GM23338 (cell line): ENCODE measurements around the gene NCKIPSD. TPM values are rescaled to one million over a fixed set of nuclear protein-coding genes. Genes with fewer than 3 reads are reported as not detected.

ENCODE experiments used
- ATAC-seq: fragments of 200-7000 bp; cut with Tn5 transposase; 3 replicates; pipeline ENCODE4 v1.9.1; 2020
- DNase-seq: peaks from one replicate; pipeline ENCODE4 v3.0.0-alpha.2; 2015; ENCODE audit warnings: low spot score
- H2AFZ ChIP-seq: fragments of 200-600 bp; sonication (generic); 2 replicates; pipeline ENCODE4 v1.8.0; 2016; ENCODE audit warnings: antibody characterized with exemption, mild to moderate bottlenecking, moderate library complexity
- H3F3A ChIP-seq: fragments of 200-600 bp; sonication (generic); replicated peaks from 2 replicates; pipeline ENCODE4 v1.8.0; 2017; ENCODE audit warnings: antibody characterized with exemption, mixed run types, low read depth
- H3K27ac ChIP-seq: fragments of 200-600 bp; sonication (generic); 2 replicates; pipeline ENCODE4 v1.6.1; 2016; ENCODE audit warnings: low read depth
- H3K27me3 ChIP-seq: fragments of 200-600 bp; sonication (generic); 2 replicates; pipeline ENCODE4 v1.8.0; 2016; ENCODE audit warnings: mild to moderate bottlenecking, mixed run types, moderate library complexity; ENCODE audit not compliant: insufficient read depth
- H3K36me3 ChIP-seq: fragments of 200-600 bp; sonication (generic); 2 replicates; pipeline ENCODE4 v1.8.0; 2016; ENCODE audit warnings: mild to moderate bottlenecking; ENCODE audit not compliant: insufficient read depth
- H3K4me1 ChIP-seq: fragments of 200-600 bp; sonication (generic); 2 replicates; pipeline ENCODE4 v1.8.0; 2016; ENCODE audit warnings: mild to moderate bottlenecking, moderate library complexity; ENCODE audit not compliant: insufficient read depth
- H3K4me2 ChIP-seq: fragments of 200-600 bp; sonication (generic); 2 replicates; pipeline ENCODE4 v1.7.1; 2017; ENCODE audit warnings: mixed run types
- H3K4me3 ChIP-seq: fragments of 200-600 bp; sonication (generic); 2 replicates; pipeline ENCODE4 v1.6.1; 2016; ENCODE audit warnings: mixed run types
- H3K79me2 ChIP-seq: fragments of 200-600 bp; sonication (generic); replicated peaks from 2 replicates; pipeline ENCODE4 v1.8.0; 2017; ENCODE audit warnings: mild to moderate bottlenecking; ENCODE audit not compliant: insufficient read depth
- H3K9me2 ChIP-seq: fragments of 200-600 bp; sonication (generic); 2 replicates; pipeline ENCODE4 v1.8.0; 2017; ENCODE audit not compliant: insufficient read depth
- H4K20me1 ChIP-seq: fragments of 200-600 bp; sonication (generic); replicated peaks from 2 replicates; pipeline ENCODE4 v1.8.0; 2017; ENCODE audit warnings: mild to moderate bottlenecking; ENCODE audit not compliant: insufficient read depth
- H3K27ac Mint-ChIP-seq: 2 replicates; pipeline ENCODE4 v1.8.0; 2020; ENCODE audit warnings: inconsistent platforms, mild to moderate bottlenecking, moderate library complexity, mixed read lengths
- H3K27me3 Mint-ChIP-seq: 3 replicates; pipeline ENCODE4 v1.8.0; 2022; ENCODE audit warnings: low read depth, mild to moderate bottlenecking, moderate library complexity, mixed read lengths, inconsistent platforms; ENCODE audit not compliant: insufficient read depth, poor library complexity
- H3K36me3 Mint-ChIP-seq: 3 replicates; pipeline ENCODE4 v1.8.0; 2021; ENCODE audit warnings: low read depth, mild to moderate bottlenecking, inconsistent platforms, moderate library complexity, mixed read lengths
- H3K4me1 Mint-ChIP-seq: 3 replicates; pipeline ENCODE4 v1.8.0; 2020; ENCODE audit warnings: mild to moderate bottlenecking, inconsistent platforms, mixed read lengths
- H3K4me3 Mint-ChIP-seq: 3 replicates; pipeline ENCODE4 v1.8.0; 2021; ENCODE audit warnings: moderate library complexity, mild to moderate bottlenecking, inconsistent platforms, mixed read lengths
- H3K9me3 Mint-ChIP-seq: 3 replicates; pipeline ENCODE4 v1.8.0; 2020; ENCODE audit warnings: moderate library complexity, mild to moderate bottlenecking, inconsistent platforms, mixed read lengths
- CREB1 ChIP-seq: fragments of 250-450 bp; sonication (Bioruptor Pico); IDR thresholded peaks from 2 replicates; pipeline ENCODE4 v1.5.0; 2020; ENCODE audit warnings: low read depth, mild to moderate bottlenecking, moderate library complexity
- ETS1 ChIP-seq: IDR thresholded peaks from 2 replicates; pipeline ENCODE4 v1.6.1; 2016; ENCODE audit warnings: antibody characterized with exemption
- EZH2 ChIP-seq: fragments of 200-600 bp; sonication (generic); IDR thresholded peaks from one replicate; pipeline ENCODE4 v1.8.0; 2017; ENCODE audit warnings: antibody characterized with exemption, mild to moderate bottlenecking, low read depth; ENCODE audit not compliant: unreplicated experiment
- EZH2phosphoT487 ChIP-seq: fragments of 200-600 bp; sonication (generic); IDR thresholded peaks from one replicate; pipeline ENCODE4 v1.8.1; 2018; ENCODE audit warnings: antibody characterized with exemption; ENCODE audit not compliant: unreplicated experiment
- NANOG ChIP-seq: IDR thresholded peaks from 2 replicates; pipeline ENCODE4 v1.6.1; 2016; ENCODE audit warnings: antibody characterized with exemption, borderline replicate concordance
- STAT1 ChIP-seq: IDR thresholded peaks from one replicate; pipeline ENCODE4 v1.6.1; 2016; ENCODE audit warnings: antibody characterized with exemption; ENCODE audit not compliant: unreplicated experiment
- ZNF331 ChIP-seq: fragments of 250-450 bp; sonication (Bioruptor Pico); IDR thresholded peaks from 2 replicates; pipeline ENCODE4 v1.5.0; 2020; ENCODE audit warnings: low read depth, mild to moderate bottlenecking, moderate library complexity
- polyA plus RNA-seq: library from polyadenylated mRNA; unstranded; fragments of >200 nt; fragmentation: Nextera tagmentation; extraction: Ambion mirVana; gene quantifications from 2 replicates; pipeline ENCODE4 v1.2.1, GENCODE V29; 2016
- total RNA-seq: library from RNA; depleted of rRNA; stranded (reverse); fragments of >200 nt; shearing (Covaris generic); gene quantifications from 2 replicates; pipeline ENCODE4 v1.2.3, GENCODE V29; 2014
- TF ChIP-seq, protein P1 (sequence below): fragments of 250-450 bp; sonication (Bioruptor Pico); IDR thresholded peaks from 2 replicates; pipeline ENCODE4 v1.5.0; 2020; ENCODE audit warnings: mild to moderate bottlenecking, moderate library complexity
- TF ChIP-seq, protein P2 (sequence below), 2 experiments: fragments of 200-600 bp in 1 of 2; sonication (generic) in 1 of 2; conservative IDR thresholded peaks; 2 replicates each; pipeline versions ENCODE4 v1.5.1 to v1.6.1; 2016 to 2017; ENCODE audit warnings: antibody characterized with exemption in 2 of 2, low read depth in 2 of 2, mild to moderate bottlenecking in 2 of 2, moderate library complexity in 1 of 2

Gene NCKIPSD
- total and polyA plus RNA-seq, 2 experiments from 2014 or later, result 15.1 to 45.1 TPM

DNA sequence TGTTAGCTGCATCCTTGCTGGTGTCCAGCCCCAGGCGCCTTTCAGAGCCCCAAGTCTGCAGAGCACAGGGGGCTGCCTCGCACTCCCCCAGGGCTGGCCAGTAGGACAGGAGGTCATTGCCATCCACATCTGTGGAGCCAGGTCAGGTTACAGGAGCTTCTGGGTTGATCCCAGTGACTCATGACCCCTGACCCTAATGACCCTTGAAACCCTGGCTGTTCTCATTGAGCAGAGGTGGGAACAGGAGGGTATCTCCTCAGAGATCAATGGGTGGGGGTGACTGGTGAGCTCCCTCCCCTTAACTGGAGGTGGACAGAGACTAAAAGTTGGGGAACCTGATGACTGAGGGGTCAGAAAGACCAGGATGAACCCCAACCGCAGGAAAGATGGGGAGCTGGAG is 44.3 kb downstream of the NCKIPSD start:
- H3K4me2 ChIP-seq, result no peak overlapping the region
- TF ChIP-seq ZNF331 (CRISPR knock-in tag) (no peak), EZH2 (no peak), ETS1 (no peak), STAT1 (no peak), EZH2phosphoT487 (no peak), CREB1 (no peak), NANOG (no peak)
- TF ChIP-seq, protein P1, sequence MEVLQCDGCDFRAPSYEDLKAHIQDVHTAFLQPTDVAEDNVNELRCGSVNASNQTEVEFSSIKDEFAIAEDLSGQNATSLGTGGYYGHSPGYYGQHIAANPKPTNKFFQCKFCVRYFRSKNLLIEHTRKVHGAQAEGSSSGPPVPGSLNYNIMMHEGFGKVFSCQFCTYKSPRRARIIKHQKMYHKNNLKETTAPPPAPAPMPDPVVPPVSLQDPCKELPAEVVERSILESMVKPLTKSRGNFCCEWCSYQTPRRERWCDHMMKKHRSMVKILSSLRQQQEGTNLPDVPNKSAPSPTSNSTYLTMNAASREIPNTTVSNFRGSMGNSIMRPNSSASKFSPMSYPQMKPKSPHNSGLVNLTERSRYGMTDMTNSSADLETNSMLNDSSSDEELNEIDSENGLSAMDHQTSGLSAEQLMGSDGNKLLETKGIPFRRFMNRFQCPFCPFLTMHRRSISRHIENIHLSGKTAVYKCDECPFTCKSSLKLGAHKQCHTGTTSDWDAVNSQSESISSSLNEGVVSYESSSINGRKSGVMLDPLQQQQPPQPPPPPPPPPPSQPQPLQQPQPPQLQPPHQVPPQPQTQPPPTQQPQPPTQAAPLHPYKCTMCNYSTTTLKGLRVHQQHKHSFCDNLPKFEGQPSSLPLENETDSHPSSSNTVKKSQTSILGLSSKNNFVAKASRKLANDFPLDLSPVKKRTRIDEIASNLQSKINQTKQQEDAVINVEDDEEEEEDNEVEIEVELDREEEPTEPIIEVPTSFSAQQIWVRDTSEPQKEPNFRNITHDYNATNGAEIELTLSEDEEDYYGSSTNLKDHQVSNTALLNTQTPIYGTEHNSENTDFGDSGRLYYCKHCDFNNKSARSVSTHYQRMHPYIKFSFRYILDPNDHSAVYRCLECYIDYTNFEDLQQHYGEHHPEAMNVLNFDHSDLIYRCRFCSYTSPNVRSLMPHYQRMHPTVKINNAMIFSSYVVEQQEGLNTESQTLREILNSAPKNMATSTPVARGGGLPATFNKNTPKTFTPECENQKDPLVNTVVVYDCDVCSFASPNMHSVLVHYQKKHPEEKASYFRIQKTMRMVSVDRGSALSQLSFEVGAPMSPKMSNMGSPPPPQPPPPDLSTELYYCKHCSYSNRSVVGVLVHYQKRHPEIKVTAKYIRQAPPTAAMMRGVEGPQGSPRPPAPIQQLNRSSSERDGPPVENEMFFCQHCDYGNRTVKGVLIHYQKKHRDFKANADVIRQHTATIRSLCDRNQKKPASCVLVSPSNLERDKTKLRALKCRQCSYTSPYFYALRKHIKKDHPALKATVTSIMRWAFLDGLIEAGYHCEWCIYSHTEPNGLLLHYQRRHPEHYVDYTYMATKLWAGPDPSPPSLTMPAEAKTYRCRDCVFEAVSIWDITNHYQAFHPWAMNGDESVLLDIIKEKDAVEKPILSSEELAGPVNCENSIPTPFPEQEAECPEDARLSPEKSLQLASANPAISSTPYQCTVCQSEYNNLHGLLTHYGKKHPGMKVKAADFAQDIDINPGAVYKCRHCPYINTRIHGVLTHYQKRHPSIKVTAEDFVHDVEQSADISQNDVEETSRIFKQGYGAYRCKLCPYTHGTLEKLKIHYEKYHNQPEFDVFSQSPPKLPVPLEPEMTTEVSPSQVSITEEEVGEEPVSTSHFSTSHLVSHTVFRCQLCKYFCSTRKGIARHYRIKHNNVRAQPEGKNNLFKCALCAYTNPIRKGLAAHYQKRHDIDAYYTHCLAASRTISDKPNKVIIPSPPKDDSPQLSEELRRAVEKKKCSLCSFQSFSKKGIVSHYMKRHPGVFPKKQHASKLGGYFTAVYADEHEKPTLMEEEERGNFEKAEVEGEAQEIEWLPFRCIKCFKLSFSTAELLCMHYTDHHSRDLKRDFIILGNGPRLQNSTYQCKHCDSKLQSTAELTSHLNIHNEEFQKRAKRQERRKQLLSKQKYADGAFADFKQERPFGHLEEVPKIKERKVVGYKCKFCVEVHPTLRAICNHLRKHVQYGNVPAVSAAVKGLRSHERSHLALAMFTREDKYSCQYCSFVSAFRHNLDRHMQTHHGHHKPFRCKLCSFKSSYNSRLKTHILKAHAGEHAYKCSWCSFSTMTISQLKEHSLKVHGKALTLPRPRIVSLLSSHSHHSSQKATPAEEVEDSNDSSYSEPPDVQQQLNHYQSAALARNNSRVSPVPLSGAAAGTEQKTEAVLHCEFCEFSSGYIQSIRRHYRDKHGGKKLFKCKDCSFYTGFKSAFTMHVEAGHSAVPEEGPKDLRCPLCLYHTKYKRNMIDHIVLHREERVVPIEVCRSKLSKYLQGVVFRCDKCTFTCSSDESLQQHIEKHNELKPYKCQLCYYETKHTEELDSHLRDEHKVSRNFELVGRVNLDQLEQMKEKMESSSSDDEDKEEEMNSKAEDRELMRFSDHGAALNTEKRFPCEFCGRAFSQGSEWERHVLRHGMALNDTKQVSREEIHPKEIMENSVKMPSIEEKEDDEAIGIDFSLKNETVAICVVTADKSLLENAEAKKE (CRISPR knock-in tag), result no peak
- TF ChIP-seq, protein P2, sequence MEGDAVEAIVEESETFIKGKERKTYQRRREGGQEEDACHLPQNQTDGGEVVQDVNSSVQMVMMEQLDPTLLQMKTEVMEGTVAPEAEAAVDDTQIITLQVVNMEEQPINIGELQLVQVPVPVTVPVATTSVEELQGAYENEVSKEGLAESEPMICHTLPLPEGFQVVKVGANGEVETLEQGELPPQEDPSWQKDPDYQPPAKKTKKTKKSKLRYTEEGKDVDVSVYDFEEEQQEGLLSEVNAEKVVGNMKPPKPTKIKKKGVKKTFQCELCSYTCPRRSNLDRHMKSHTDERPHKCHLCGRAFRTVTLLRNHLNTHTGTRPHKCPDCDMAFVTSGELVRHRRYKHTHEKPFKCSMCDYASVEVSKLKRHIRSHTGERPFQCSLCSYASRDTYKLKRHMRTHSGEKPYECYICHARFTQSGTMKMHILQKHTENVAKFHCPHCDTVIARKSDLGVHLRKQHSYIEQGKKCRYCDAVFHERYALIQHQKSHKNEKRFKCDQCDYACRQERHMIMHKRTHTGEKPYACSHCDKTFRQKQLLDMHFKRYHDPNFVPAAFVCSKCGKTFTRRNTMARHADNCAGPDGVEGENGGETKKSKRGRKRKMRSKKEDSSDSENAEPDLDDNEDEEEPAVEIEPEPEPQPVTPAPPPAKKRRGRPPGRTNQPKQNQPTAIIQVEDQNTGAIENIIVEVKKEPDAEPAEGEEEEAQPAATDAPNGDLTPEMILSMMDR (conservative IDR thresholded peaks at IDR 0.05; ENCODE audit: low read depth in 2 of 2), result no peak
- Mint-ChIP-seq H3K9me3 (no peaks in the 10 kb centered on the region), H3K4me3 (no peak overlapping the region), H3K36me3 (peaks cover 38% of the 10 kb centered on the region), H3K27ac (no peak overlapping the region), H3K27me3 (peaks cover 17% of the 10 kb centered on the region), H3K4me1 (peaks cover 20% of the 10 kb centered on the region)
- H3K27me3 ChIP-seq, result no peaks in the 10 kb centered on the region
- ATAC-seq (no peak), DNase-seq (no peak)
- no peaks in the 10 kb centered on the region for H4K20me1 ChIP-seq
- no peak overlapping the region for H3K4me3 ChIP-seq
- H2AFZ ChIP-seq, result no peak overlapping the region
- H3K27ac ChIP-seq, result no peak overlapping the region
- no peaks in the 10 kb centered on the region for H3K79me2 ChIP-seq
- no peaks in the 10 kb centered on the region for H3K9me2 ChIP-seq
- H3F3A ChIP-seq, result no peaks in the 10 kb centered on the region; the same call in 1 of the 2 replicates
- no peaks in the 10 kb centered on the region; the same call in 1 of the 2 replicates for H3K36me3 ChIP-seq
- H3K4me1 ChIP-seq, result peaks cover 9% of the 10 kb centered on the region
